Subcutaneous abdominal adipose tissue (tissue), 5 donors: ENCODE measurements around the gene FLNC.

Source experiments
- H3K27ac ChIP-seq: one replicate; pipeline ENCODE4 v1.7.0; 2013; ENCODE audit warnings: low read depth, mild to moderate bottlenecking, inconsistent platforms, low read length, moderate library complexity
- H3K27me3 ChIP-seq, 5 donors: one replicate each; pipeline ENCODE4 v1.7.0; 2013; ENCODE audit warnings: low read length in 5 of 5, inconsistent platforms in 1 of 5; ENCODE audit not compliant: control insufficient read depth in 5 of 5, insufficient read depth in 4 of 5
- H3K36me3 ChIP-seq, 5 donors: one replicate each; pipeline ENCODE4 v1.7.0; 2013; ENCODE audit warnings: low read length in 5 of 5; ENCODE audit not compliant: control insufficient read depth in 5 of 5, insufficient read depth in 5 of 5
- H3K4me1 ChIP-seq, 5 donors: one replicate each; pipeline ENCODE4 v1.7.0; 2013; ENCODE audit warnings: low read length in 5 of 5, mild to moderate bottlenecking in 3 of 5, moderate library complexity in 1 of 5; ENCODE audit not compliant: control insufficient read depth in 5 of 5, insufficient read depth in 5 of 5
- H3K4me3 ChIP-seq, 5 donors: one replicate each; pipeline ENCODE4 v1.7.0; 2013; ENCODE audit warnings: low read length in 5 of 5, low read depth in 1 of 5
- H3K9ac ChIP-seq, 5 donors: one replicate each; pipeline ENCODE4 v1.7.0; 2013; ENCODE audit warnings: low read length in 5 of 5, mild to moderate bottlenecking in 4 of 5, moderate library complexity in 3 of 5
- H3K9me3 ChIP-seq, 5 donors: one replicate each; pipeline ENCODE4 v1.7.0; 2013; ENCODE audit warnings: low read length in 5 of 5; ENCODE audit not compliant: control insufficient read depth in 5 of 5
- donor health status: healthy.
- donor health status: healthy.
- donor health status: healthy.
- donor health status: healthy.
- donor health status: healthy.

FLNC gene

DNA sequence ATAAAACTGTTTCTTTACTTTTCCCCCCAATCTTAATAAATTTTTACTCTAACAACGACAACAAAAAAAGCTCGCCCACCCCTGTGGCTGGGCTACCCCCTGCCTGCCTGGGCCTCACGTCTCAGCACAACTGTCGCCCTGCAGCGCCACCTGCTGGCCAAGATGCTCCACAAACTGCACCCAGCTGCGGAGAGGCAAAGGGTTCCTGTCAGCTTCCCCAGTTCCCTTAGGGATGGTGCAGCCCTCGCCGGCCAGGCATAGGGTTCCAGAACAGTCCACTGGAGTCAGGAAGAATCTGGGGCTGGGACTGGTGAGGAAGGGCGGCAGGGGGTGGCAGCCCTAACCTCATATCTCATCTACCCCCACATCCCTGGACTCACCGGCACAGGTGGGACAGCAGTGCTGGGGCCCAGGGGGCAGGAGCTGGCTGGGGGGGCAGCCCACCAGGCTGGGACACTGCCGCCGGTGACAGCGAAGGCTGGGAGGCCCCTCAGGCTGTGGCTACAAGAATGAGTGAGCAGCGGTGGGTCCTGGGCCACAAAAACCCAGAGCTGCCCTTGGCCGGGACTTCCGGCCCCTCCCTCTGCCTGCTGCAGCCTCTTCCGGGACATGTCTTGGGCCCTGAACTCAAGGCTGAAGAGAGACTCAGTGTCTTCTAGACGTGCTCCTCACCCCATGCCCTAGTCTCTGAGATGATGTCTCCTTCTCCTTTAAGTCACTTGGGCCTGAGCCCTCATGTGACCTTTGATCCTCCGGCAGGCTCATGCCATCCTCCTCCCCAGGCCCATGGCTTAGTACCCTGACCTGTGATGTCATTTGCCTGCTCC lies 53.6 kb downstream of the FLNC start:
- no peak overlapping the region for H3K27ac ChIP-seq
- peak overlapping the region in 3 of 5 donors; percentile 24 to 47 (median 46) for H3K4me3 ChIP-seq
- H3K4me1 ChIP-seq: peaks cover 0 to 8% (median 5%) of the 10 kb centered on the region in 5 donors
- peaks cover 0 to 12% (median 2%) of the 10 kb centered on the region in 5 donors for H3K27me3 ChIP-seq
- H3K9me3 ChIP-seq: no peaks in the 10 kb centered on the region
- no peak overlapping the region for H3K9ac ChIP-seq
- no peaks in the 10 kb centered on the region for H3K36me3 ChIP-seq

DNA sequence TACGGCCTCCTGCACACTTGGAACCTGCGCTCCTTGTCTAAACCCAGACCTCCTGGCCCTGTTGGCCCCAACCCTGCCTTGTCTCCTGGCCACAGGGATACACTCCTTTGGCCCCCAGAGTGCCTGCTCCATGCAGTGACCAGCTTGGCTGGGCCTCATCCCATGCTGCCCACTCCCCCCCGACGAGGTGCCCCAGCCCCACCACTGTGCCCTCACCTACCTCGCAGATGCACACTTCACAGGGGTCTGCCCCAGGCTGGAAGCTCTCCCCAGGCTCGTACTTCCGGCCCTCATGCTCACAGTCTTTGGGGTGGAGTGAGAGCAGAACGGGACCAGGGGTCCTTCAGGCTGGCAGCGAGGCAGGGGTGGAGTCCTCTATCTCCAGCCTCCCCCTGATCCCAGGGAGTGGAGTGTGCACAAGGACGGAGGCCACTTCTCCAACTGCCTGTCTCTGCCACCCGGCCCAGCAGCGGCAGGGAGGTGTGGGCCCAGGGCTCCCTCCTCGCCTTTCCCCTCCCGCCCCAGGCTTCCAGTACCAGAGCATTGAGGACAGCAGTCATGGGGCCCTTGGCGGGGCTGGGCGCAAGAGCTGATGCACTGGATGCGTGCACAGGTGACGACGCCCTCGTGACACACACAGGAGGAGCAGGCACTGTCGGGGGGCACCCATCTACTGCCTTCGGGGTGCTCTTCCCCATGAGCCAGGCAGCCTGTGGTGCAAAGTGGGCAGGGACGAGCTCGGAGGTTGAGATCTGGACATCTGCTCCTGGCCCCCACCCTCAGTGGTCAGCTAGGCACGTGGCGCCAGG lies 54.6 kb downstream of the FLNC start:
- H3K4me1 ChIP-seq: peaks cover 0 to 8% (median 5%) of the 10 kb centered on the region in 5 donors
- no peak overlapping the region for H3K27ac ChIP-seq
- no peaks in the 10 kb centered on the region for H3K36me3 ChIP-seq
- H3K9me3 ChIP-seq: no peaks in the 10 kb centered on the region
- no peak overlapping the region for H3K4me3 ChIP-seq
- H3K27me3 ChIP-seq: peaks cover 0 to 12% (median 2%) of the 10 kb centered on the region in 5 donors
- no peak overlapping the region for H3K9ac ChIP-seq

DNA sequence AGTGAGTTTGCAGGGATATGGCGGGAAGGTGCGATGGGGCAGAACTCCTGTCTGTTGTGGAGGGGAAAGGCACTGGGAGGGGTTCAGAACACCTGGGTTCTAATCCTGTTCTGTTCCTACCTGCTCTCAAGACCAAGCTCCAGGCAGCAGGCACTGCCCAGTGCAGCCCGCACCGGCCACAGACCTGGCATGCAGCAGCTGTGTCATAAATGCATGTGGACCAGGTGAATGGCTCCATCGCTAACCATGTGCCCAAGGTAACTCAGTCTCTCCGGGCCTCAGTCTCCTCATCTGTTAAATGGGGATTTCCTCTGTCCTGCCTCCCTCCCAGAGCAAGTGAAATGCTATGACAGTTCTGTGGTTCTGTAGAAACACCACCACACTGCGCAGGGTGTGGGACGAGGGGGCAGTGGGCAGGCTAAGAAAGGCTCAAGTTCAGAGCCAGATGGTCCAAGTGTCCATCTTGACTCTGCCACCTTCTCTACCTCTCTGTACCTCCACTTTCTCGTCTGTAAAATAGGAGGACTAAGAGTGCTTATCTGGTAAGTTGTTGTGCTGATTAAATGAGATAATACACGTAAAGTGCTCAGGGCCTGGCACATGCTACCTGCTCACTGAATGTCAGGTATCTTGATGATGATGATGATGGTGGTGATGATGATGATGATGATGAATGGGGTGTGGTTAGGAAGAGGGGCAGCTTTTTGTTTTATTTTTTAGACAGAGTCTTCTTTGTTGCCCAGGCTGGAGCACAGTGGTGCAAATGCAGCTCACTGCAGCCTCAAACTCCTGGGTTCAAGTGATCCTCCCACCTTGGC lies 55.4 kb downstream of the FLNC start:
- Histone ChIP-seq H3K9me3 (no peaks in the 10 kb centered on the region), H3K27me3 (peaks cover 0 to 14% (median 2%) of the 10 kb centered on the region in 5 donors), H3K9ac (no peak overlapping the region), H3K27ac (no peak overlapping the region), H3K4me1 (peaks cover 0 to 8% (median 5%) of the 10 kb centered on the region in 5 donors), H3K36me3 (no peaks in the 10 kb centered on the region), H3K4me3 (no peak overlapping the region)

DNA sequence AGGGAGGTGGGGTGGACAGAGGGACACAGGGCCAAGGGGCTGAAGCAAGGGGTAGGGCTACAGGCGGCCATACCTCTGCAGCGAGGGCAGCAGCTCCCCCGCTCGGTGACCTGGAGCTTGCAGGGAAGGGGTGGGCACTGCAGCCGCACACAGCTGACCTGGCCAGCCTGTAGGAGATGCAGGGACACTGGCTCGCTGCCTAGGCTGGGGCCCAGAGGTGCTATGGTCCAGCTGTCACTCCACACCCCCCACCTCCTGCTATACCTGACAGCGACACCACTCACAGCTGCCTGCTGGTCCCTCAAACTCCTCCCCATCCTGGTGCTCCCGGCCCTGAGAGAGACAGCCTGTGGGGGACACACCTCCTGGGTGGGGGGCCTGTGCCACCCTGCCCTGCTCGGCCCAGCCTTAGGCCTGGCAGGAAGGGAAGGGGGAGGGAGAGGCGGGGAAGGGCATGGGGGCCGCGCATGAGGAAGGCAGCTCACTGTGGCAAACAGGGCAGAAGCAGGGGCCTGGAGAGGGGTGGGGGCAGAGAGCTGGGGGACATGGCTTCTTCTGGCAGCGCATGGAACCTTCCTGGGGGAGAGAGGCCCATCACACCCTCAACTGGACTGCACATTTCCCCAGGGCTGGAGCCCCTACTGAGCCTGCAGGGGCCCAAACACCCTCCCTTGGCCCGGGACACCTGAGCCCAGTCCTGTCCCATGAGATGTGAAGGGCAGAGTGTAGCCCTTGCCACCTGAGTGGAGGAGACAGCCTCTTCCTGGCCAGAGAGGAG lies 56.4 kb downstream of the FLNC start:
- peaks cover 0 to 20% (median 6%) of the 10 kb centered on the region in 5 donors for H3K27me3 ChIP-seq
- no peaks in the 10 kb centered on the region for H3K9me3 ChIP-seq
- no peaks in the 10 kb centered on the region for H3K36me3 ChIP-seq
- peaks cover 0 to 8% (median 5%) of the 10 kb centered on the region in 5 donors for H3K4me1 ChIP-seq
- H3K27ac ChIP-seq: no peak overlapping the region
- H3K9ac ChIP-seq: no peak overlapping the region
- H3K4me3 ChIP-seq: no peak overlapping the region

DNA sequence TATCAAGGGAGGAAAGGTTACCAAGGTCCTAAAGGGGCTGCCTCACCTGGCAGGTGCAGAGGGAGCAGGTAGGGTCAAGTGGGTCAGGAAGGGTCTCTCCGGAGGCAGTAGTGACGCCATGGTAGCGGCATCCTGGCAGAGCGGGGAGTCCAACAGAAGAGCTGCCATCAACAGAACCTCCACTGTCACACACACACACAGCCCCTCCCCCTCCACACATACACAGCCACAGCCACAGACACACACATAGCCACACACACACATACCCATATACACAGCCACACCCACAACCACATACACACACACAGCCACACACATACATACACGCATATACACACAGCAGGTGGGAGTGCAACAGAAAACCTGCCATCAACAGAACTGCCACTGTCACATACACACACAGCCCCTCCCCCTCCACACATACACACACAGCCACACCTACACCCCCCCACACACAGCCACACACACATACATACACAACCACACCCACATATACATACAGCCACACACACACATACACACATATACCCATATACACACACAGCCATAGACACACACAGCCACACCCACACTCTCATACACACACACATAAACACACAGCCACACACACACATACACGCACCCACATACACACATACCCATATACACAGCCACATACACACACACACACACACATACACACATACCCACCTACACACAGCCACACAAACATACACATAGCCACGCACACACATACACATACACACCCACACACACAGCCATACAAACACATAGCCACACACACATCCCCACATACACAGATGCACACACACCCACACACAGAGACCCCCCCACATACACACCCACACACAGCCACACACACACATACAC lies 57.2 kb downstream of the FLNC start:
- Histone ChIP-seq H3K9me3 (no peaks in the 10 kb centered on the region), H3K4me3 (no peak overlapping the region), H3K36me3 (no peaks in the 10 kb centered on the region), H3K27ac (no peak overlapping the region), H3K4me1 (peaks cover 0 to 8% (median 5%) of the 10 kb centered on the region in 5 donors), H3K9ac (no peak overlapping the region), H3K27me3 (peaks cover 0 to 22% (median 9%) of the 10 kb centered on the region in 5 donors)

DNA sequence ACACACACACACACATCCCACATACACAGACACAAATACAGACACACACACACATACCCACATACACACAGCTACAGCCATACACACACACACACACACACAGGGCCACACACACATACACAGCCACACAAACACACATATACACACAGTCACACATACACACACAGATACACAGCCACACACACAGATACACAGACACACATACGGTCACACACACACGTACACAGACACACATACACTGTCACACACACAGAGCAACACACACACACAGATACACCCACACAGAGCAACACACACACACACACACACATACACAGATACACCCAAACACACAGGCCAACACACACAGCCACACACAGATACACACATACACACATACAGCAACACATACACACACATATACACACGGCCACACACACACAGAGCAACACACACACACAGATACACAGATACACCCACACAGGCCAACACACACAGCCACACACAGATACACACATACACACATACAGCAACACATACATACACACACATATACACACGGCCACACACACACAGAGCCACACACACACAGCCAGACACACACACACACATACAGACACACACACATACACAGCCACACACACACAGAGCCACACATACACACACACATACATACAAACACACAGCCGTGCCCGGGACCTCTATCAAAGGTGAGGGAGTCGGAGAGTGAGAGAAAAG lies 58.0 kb downstream of the FLNC start:
- Histone ChIP-seq H3K27ac (no peak overlapping the region), H3K9me3 (no peaks in the 10 kb centered on the region), H3K27me3 (peaks cover 0 to 22% (median 9%) of the 10 kb centered on the region in 5 donors), H3K4me1 (peaks cover 0 to 8% (median 5%) of the 10 kb centered on the region in 5 donors), H3K9ac (no peak overlapping the region), H3K4me3 (no peak overlapping the region), H3K36me3 (no peaks in the 10 kb centered on the region)

DNA sequence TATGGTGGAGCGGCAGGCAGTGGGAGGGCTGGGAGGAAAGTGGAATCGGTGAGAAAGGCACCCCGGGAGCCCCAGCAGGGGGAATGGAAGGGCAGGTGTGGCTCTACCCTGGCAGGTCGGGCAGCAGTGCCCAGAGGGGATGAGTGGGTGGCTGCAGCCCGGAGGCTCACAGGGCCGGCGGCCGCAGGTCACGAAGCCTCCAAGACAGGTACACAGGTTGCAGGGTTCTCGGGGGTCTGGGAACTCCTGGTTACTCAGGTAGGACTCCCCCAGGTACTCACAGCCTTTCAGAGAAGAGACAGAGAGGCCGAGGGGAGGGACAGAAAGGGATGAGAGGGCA lies 58.5 kb downstream of the FLNC start:
- Histone ChIP-seq H3K27me3 (peaks cover 0 to 22% (median 9%) of the 10 kb centered on the region in 5 donors), H3K9me3 (no peaks in the 10 kb centered on the region), H3K27ac (no peak overlapping the region), H3K4me3 (no peak overlapping the region), H3K4me1 (peaks cover 0 to 6% (median 4%) of the 10 kb centered on the region in 5 donors), H3K9ac (no peak overlapping the region), H3K36me3 (no peaks in the 10 kb centered on the region)

DNA sequence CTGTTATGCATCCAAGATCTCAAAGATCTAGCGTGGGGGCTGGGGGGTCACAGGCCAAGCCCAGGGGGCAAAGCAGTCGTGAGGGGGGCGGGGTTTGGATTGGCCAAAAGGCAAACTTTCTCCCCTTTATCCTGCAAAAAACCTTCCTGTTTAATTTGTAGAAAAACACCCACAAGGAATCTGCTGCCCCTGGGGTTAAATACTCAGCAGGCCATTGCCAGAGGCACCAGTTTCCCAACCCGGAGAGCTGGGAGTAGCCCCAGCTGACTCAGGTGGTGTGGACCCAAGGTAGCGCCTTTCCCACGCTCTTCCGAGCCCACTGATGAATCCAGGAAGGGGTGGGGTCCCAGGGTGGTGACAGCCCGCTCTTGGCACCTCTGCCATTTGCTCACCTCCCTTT lies 58.9 kb downstream of the FLNC start:
- Histone ChIP-seq H3K27me3 (peaks cover 0 to 22% (median 9%) of the 10 kb centered on the region in 5 donors), H3K9ac (no peak overlapping the region), H3K36me3 (no peaks in the 10 kb centered on the region), H3K27ac (no peak overlapping the region), H3K4me3 (no peak overlapping the region), H3K4me1 (peaks cover 0 to 2% (median under 1%) of the 10 kb centered on the region in 5 donors), H3K9me3 (no peaks in the 10 kb centered on the region)
